DMS 273 treated with DMSO at 0.1 percent for 48 hours (cell line): ENCODE data around the gene ING3.

Experiments
- DNase-seq: peaks from one replicate; lab custom pipeline; 2025; lab: John Stamatoyannopoulos, UW

Gene ING3

DNA sequence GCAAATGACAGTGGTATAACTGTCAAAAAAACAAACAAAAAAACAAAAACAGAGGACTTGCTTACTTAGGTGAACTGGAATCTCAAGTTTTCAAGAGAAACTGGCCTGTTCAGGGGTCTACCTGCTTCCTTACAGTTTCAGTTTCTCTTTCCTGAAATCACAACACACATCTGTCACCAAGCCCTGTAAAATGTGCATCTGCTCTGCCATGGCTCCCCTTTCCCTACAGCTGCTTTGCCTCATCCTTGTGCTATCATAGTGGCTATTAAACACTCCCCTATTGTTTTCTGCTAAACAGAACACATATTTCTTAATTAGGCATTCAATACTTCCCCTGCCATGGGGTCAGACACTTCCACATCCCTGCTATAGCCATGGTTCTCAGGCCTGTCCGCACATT, 75.6 kb downstream of the ING3 start:
- no peak for DNase-seq

DNA sequence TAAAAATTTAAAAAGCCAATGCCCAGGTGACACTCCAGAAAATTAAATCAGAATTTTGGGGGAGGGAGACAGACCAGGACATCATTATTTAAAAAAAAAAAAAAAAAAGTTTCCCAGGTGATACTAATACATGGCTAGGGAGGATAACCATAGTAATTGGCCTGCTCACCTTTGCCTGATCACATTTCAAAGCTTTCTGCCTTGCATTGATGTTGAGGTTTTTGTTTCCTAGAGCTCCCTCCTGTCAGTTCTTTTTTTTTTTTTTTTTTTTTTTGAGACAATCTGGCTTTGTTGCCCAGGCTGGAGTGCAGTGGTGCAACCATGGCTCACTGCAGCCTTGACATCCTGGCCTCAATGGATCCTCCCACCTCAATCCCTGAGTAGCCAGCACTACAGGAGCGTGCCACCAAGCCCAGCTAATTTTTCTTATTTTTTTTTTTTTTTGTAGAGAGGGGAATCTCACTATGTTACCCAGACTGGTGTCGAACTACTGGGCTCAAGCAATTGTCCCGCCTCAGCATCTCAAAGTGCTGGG, 76.1 kb downstream of the ING3 start:
- no peak for DNase-seq
